ENCODE results near the gene IP6K3. TPM values are rescaled to one million over a fixed set of nuclear protein-coding genes. Genes with fewer than 3 reads are reported as not detected.

The IP6K3 gene
- total RNA-seq, 1 donor from 2014 or later = not detected

DNA sequence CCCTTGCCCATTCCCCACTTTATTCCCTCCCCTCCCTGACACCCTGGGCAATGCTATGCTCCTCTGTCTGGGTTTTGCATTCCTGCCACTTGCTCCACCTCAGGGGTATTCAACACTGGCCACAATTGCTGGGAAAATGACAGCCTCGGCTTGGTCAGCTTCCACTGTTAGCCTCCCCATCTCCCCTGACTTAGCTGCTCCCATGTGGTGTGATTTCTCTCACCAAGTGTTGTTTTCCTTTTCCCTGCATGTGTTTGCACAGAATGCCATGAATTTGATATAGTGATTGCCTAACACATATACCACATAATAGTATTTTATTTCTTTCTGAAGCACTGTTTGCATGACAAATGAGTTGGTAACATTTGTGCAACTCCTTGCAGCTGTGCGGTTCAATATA lies 43.7 kb upstream of the IP6K3 start:
- H3K4me3 Mint-ChIP-seq = peak overlapping the region; percentile 45
- CTCF ChIA-PET = no interaction called here
- no peaks in the 10 kb centered on the region for H3K27me3 Mint-ChIP-seq
- ATAC-seq (ENCODE audit: low read depth) (no peak), DNase-seq (no peak)
- TF ChIP-seq, protein P1, sequence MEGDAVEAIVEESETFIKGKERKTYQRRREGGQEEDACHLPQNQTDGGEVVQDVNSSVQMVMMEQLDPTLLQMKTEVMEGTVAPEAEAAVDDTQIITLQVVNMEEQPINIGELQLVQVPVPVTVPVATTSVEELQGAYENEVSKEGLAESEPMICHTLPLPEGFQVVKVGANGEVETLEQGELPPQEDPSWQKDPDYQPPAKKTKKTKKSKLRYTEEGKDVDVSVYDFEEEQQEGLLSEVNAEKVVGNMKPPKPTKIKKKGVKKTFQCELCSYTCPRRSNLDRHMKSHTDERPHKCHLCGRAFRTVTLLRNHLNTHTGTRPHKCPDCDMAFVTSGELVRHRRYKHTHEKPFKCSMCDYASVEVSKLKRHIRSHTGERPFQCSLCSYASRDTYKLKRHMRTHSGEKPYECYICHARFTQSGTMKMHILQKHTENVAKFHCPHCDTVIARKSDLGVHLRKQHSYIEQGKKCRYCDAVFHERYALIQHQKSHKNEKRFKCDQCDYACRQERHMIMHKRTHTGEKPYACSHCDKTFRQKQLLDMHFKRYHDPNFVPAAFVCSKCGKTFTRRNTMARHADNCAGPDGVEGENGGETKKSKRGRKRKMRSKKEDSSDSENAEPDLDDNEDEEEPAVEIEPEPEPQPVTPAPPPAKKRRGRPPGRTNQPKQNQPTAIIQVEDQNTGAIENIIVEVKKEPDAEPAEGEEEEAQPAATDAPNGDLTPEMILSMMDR (IDR thresholded peaks at IDR 0.05) = no peak
- no peak overlapping the region for H3K27ac Mint-ChIP-seq
- H3K9me3 Mint-ChIP-seq = no peaks in the 10 kb centered on the region
- POLR2A ChIA-PET = no interaction called here
- H3K4me1 Mint-ChIP-seq = peaks cover 35% of the 10 kb centered on the region
- intact Hi-C loops (cut with micrococcal nuclease) = no loop called here
- H3K36me3 Mint-ChIP-seq (ENCODE audit: low read depth) = peaks cover 8% of the 10 kb centered on the region

DNA sequence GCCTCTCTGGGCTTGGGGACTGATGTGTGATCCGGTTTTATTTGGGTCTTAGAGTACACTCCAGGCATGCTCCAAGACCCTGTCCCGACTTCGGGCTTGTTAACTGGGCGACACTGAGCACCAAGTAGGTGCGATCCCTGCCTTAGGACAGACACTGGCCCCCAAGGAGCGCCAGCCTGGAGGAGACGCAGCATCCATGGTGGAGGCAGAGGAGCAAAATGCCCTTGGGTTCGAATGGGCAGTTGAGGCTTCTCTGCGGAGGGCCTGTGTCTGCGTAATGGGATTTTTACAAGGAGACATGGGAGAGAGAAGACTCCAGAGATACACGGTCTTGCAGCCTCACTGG lies 42.8 kb upstream of the IP6K3 start:
- POLR2A ChIA-PET = interaction anchor here (0.9 to 1.3 kb wide), 2 partner anchors 197 to 238 kb away, joined by 3 to 4 read pairs; no protein-coding TSS in a partner anchor
- Mint-ChIP-seq H3K9me3 (no peaks in the 10 kb centered on the region), H3K4me3 (peak overlapping the region; percentile 79), H3K36me3 (ENCODE audit: low read depth) (peaks cover 17% of the 10 kb centered on the region), H3K27me3 (no peaks in the 10 kb centered on the region), H3K4me1 (peaks cover 44% of the 10 kb centered on the region), H3K27ac (no peak overlapping the region)
- CTCF ChIA-PET = interaction anchor here (0.8 kb wide), 1 partner anchor 20 kb away, joined by 3 read pairs; no protein-coding TSS in a partner anchor
- no peak for DNase-seq
- TF ChIP-seq, protein P1 (IDR thresholded peaks at IDR 0.05) = no peak
- intact Hi-C loops (cut with micrococcal nuclease) = loop anchor here (2.0 to 5.0 kb wide), 5 partner anchors 79 to 1678 kb away; partner anchors contain the start of genes RPL10A, RPS10, RPS18 and UQCC2
- ATAC-seq (ENCODE audit: low read depth) = no peak

DNA sequence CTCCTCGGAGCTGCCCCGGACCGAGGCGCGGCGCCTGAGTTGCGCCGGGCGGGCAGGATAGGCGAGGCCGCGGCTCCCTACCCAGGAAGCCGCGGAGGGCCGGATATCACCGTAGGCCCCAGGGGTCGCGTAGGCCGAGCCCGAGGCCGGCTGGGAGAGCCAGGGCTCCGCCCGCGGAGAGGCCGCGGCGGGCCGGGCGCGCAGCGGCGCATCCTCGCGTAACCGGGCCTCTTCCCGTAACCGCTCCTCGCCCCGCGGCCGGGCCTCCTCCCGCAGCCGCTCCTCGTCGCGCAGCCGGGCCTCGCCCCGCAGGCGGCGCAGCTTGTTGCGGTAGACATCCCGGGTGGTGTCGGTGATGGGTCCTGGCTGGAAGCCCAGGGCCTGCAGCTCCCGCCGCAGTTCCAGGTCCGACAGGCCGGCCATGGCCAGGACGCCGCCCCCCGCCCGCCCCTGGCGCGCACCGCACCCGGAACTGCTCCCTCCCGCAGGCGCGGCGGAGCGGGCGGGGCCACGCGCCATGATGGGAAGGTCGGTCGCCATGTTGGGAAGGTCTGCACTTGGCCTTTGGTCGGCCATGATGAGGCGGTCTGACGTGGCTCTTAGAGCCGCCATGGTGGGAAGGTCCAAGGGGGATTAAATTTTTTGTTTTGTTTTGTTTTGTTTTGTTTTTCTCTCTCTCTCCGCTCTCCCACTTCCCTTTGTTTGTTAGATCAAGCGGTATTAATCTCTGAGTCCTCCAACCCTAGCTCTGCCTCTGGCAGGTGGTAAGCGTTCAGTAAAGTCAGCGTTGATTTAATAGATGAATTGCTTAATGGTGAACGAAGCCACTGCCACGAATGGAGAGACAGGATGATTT lies 42.2 kb upstream of the IP6K3 start, which contains the start of gene LEMD2:
LEMD2 (minus strand) TSS at position 437 of the 856 bp plus-strand sequence; CDS start at position 423, 14 bp downstream.
- Mint-ChIP-seq H3K4me3 (peak within 1 kb of the TSS; percentile 94), H3K36me3 (ENCODE audit: low read depth) (peaks cover 22% of the 10 kb centered on the region), H3K27me3 (no peaks in the 10 kb centered on the region), H3K27ac (peak within 1 kb of the TSS; percentile 94), H3K9me3 (no peaks in the 10 kb centered on the region), H3K4me1 (peaks cover 46% of the 10 kb centered on the region)
- CTCF ChIA-PET = interaction anchor here (0.8 to 2.2 kb wide), 3 partner anchors 18 to 239 kb away, joined by 3 to 6 read pairs (median 3); no protein-coding TSS in a partner anchor
- intact Hi-C loops (cut with micrococcal nuclease) = loop anchor here (1.0 to 5.0 kb wide), 6 partner anchors 18 to 1678 kb away; partner anchors contain the start of genes RPL10A, RPS10, RPS18 and UQCC2
- DNase-seq = peak; percentile 96
- ATAC-seq (ENCODE audit: low read depth) = peak; percentile 92
- POLR2A ChIA-PET = interaction anchor here (0.9 to 1.3 kb wide), 3 partner anchors 196 to 394 kb away, joined by 3 to 4 read pairs (median 3); no protein-coding TSS in a partner anchor
- TF ChIP-seq, protein P1 (IDR thresholded peaks at IDR 0.05) = no peak

DNA sequence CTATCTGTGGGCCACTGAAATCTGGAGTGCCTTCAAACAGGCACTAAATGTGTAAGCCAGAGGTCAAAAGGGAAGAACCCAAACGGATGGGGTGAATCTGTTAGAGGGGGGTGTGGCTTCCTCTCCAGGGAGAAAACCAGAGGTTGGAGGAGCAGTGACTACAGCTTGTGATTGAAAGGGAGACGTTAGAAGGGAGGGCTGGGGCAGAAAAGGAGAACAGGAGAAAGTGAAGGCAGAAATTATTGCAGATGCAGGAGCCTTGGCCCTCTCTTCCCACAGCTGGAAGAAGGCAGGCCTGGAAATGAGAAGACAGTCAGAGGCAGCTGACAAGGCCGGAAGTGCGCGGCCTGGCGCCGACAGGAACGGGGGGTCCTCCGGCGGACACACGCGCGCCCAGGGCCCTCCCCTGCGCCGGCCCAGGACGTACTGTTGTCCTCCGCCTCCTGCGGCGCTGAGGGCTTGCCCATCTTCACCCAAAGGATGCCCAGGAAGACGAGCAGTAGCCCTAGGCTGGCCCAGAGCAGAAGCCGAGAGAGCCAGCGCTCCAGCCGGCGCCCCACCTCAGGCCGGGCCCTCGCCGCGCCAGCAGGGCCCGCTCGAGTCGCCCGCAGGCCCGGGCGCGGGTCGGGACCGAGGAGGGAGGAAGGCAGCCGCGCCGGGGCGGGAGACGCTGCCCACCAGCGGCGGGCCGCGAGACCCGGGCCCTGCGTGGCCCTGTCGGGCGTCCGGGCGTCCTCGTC lies 41.4 kb upstream of the IP6K3 start:
- POLR2A ChIA-PET = interaction anchor here (0.6 to 1.3 kb wide), 6 partner anchors 10 to 638 kb away, joined by 3 to 4 read pairs (median 4); no protein-coding TSS in a partner anchor
- H3K9me3 Mint-ChIP-seq = no peaks in the 10 kb centered on the region
- TF ChIP-seq, protein P1 (IDR thresholded peaks at IDR 0.05) = no peak
- peak overlapping the region; percentile 94 for H3K27ac Mint-ChIP-seq
- peaks cover 30% of the 10 kb centered on the region for H3K36me3 Mint-ChIP-seq (ENCODE audit: low read depth)
- H3K4me3 Mint-ChIP-seq = peak overlapping the region; percentile 94
- peaks cover 49% of the 10 kb centered on the region for H3K4me1 Mint-ChIP-seq
- DNase-seq (peak; percentile 52), ATAC-seq (ENCODE audit: low read depth) (peak; percentile 30)
- intact Hi-C loops (cut with micrococcal nuclease) = loop anchor here (1.0 to 5.0 kb wide), 6 partner anchors 17 to 1679 kb away; partner anchors contain the start of genes RPL10A, RPS10, RPS18 and UQCC2
- H3K27me3 Mint-ChIP-seq = no peaks in the 10 kb centered on the region
- CTCF ChIA-PET = interaction anchor here (1.5 to 2.2 kb wide), 2 partner anchors 17 to 239 kb away, joined by 3 to 6 read pairs; no protein-coding TSS in a partner anchor
